Neural cell (in vitro differentiated cells): ENCODE results near the gene FRK. TPM values are rescaled to one million over a fixed set of nuclear protein-coding genes. Genes with fewer than 3 reads are reported as not detected.
"Not testable (repeated sequence)": the region's sequence is repeated elsewhere in the genome, so short reads cannot be mapped to it uniquely, and the experiment has no call there.

ENCODE experiments used
- H2AFZ ChIP-seq: fragments of 200-600, 300-800 bp; sonication (generic), shearing (Covaris generic); 2 replicates; pipeline ENCODE4 v1.6.0; 2014; ENCODE audit warnings: low read depth, mild to moderate bottlenecking, antibody characterized with exemption, low read length, moderate library complexity
- H3F3A ChIP-seq: fragments of 200-600 bp; shearing (Covaris generic); 2 replicates; pipeline ENCODE4 v1.6.1; 2016; ENCODE audit warnings: mild to moderate bottlenecking, moderate library complexity, mixed read lengths, antibody characterized with exemption, low read length; ENCODE audit not compliant: insufficient read depth, poor library complexity, severe bottlenecking
- H3K27ac ChIP-seq: fragments of 200-600, 300-800 bp; sonication (generic), shearing (Covaris generic); 2 replicates; pipeline ENCODE4 v1.5.1; 2014; ENCODE audit warnings: mild to moderate bottlenecking, low read length, moderate library complexity
- H3K27me3 ChIP-seq: fragments of 300-800, 200-600 bp; sonication (generic), shearing (Covaris generic); 2 replicates; pipeline ENCODE4 v1.6.0; 2014; ENCODE audit warnings: mild to moderate bottlenecking, low read depth, low read length, moderate library complexity; ENCODE audit not compliant: insufficient read depth
- H3K36me3 ChIP-seq: fragments of 300-800, 200-600 bp; sonication (generic), shearing (Covaris generic); 2 replicates; pipeline ENCODE4 v1.5.1; 2014; ENCODE audit warnings: mild to moderate bottlenecking, antibody characterized with exemption, low read length, moderate library complexity; ENCODE audit not compliant: insufficient read depth
- H3K4me2 ChIP-seq: fragments of 300-800, 200-600 bp; sonication (generic), shearing (Covaris generic); 2 replicates; pipeline ENCODE4 v1.6.0; 2014; ENCODE audit warnings: mild to moderate bottlenecking, low read length
- H3K4me3 ChIP-seq: fragments of 300-800, 200-600 bp; sonication (generic), shearing (Covaris generic); 2 replicates; pipeline ENCODE4 v1.5.1; 2014; ENCODE audit warnings: mild to moderate bottlenecking, low read length, moderate library complexity
- H3K79me2 ChIP-seq: fragments of 200-600 bp; shearing (Covaris generic); replicated peaks from 2 replicates; pipeline ENCODE4 v1.6.0; 2014; ENCODE audit warnings: mild to moderate bottlenecking, low read length, moderate library complexity; ENCODE audit not compliant: insufficient read depth
- H3K9ac ChIP-seq: fragments of 300-800, 200-600 bp; sonication (generic), shearing (Covaris generic); 2 replicates; pipeline ENCODE4 v1.6.1; 2016; ENCODE audit warnings: mild to moderate bottlenecking, low read length, mixed read lengths
- H3K9me2 ChIP-seq: fragments of 200-600 bp; shearing (Covaris generic); 2 replicates; pipeline ENCODE4 v1.6.1; 2016; ENCODE audit warnings: mild to moderate bottlenecking, low read length, mixed read lengths; ENCODE audit not compliant: insufficient read depth
- H3K9me3 ChIP-seq: fragments of 200-600, 300-800 bp; sonication (generic), shearing (Covaris generic); 2 replicates; pipeline ENCODE4 v1.6.1; 2016; ENCODE audit warnings: mild to moderate bottlenecking, mixed run types, low read length, moderate library complexity, mixed read lengths
- H4K20me1 ChIP-seq: fragments of 200-600 bp; shearing (Covaris generic); 2 replicates; pipeline ENCODE4 v1.6.1; 2016; ENCODE audit warnings: mild to moderate bottlenecking, mixed run types; ENCODE audit not compliant: insufficient read depth
- CTCF ChIP-seq: fragments of 450-650 bp; IDR thresholded peaks from 2 replicates; pipeline ENCODE4 v1.5.1; 2014; ENCODE audit warnings: antibody characterized with exemption, mild to moderate bottlenecking, moderate library complexity; ENCODE audit not compliant: poor library complexity, severe bottlenecking
- EP300 ChIP-seq: fragments of 450-650 bp; conservative IDR thresholded peaks from 2 replicates; pipeline ENCODE4 v1.6.1; 2014; ENCODE audit warnings: antibody characterized with exemption, mild to moderate bottlenecking, moderate library complexity; ENCODE audit not compliant: poor library complexity, severe bottlenecking
- EZH2 ChIP-seq: fragments of 200-600, 300-800 bp; shearing (Covaris generic), sonication (generic); IDR thresholded peaks from 2 replicates; pipeline ENCODE4 v1.6.1; 2014; ENCODE audit warnings: antibody characterized with exemption, low read length, borderline replicate concordance, mild to moderate bottlenecking; ENCODE audit not compliant: insufficient read depth, poor library complexity, severe bottlenecking
- MXI1 ChIP-seq: fragments of 450-650 bp; conservative IDR thresholded peaks from 2 replicates; pipeline ENCODE4 v1.6.1; 2014; ENCODE audit warnings: antibody characterized with exemption, mild to moderate bottlenecking; ENCODE audit not compliant: poor library complexity, severe bottlenecking
- POLR2AphosphoS5 ChIP-seq: IDR thresholded peaks from 2 replicates; pipeline ENCODE4 v1.6.1; 2012
- RAD21 ChIP-seq: fragments of 450-650 bp; conservative IDR thresholded peaks from 2 replicates; pipeline ENCODE4 v1.6.1; 2014; ENCODE audit warnings: antibody characterized with exemption, mild to moderate bottlenecking, moderate library complexity
- REST ChIP-seq: IDR thresholded peaks from 2 replicates; pipeline ENCODE4 v1.6.1; 2012; ENCODE audit warnings: borderline replicate concordance
- SMC3 ChIP-seq: fragments of 450-650 bp; conservative IDR thresholded peaks from 2 replicates; pipeline ENCODE4 v1.6.1; 2014; ENCODE audit warnings: antibody characterized with exemption, mild to moderate bottlenecking, moderate library complexity; ENCODE audit not compliant: poor library complexity
- TAF1 ChIP-seq: IDR thresholded peaks from 2 replicates; pipeline ENCODE4 v1.6.1; 2012; ENCODE audit warnings: low read depth
- polyA plus RNA-seq: library from polyadenylated mRNA; depleted of rRNA; stranded (reverse); fragments of >200 nt; gene quantifications from 2 replicates; pipeline ENCODE4 v1.2.3, GENCODE V29; 2014

Gene FRK
- polyA plus RNA-seq, 1 donor from 2014 or later, result not detected

- TF ChIP-seq TAF1, result no peak
Observed at GRCh38 chr6:115945812-115946211, 114.9 kb downstream of the FRK start (continued).

- Histone ChIP-seq H3K9me3 (no peaks in the 10 kb centered on the region), H2AFZ (no peak overlapping the region), H3K9ac (no peak overlapping the region), H3K79me2 (no peaks in the 10 kb centered on the region), H3K9me2 (no peaks in the 10 kb centered on the region), H3K27ac (no peak overlapping the region), H3K4me3 (no peak overlapping the region), H3F3A (no peaks in the 10 kb centered on the region), H3K4me2 (no peak overlapping the region), H3K36me3 (no peaks in the 10 kb centered on the region), H4K20me1 (no peaks in the 10 kb centered on the region), H3K27me3 (no peaks in the 10 kb centered on the region)
- TF ChIP-seq EZH2 (no peak), EP300 (no peak), RAD21 (no peak), CTCF (no peak), POLR2AphosphoS5 (no peak), TAF1 (no peak), SMC3 (no peak), MXI1 (no peak), REST (no peak)
Observed at GRCh38 chr6:115945306-115945705, 115.4 kb downstream of the FRK start.

- not testable (repeated sequence) for H3K4me3 ChIP-seq, H4K20me1 ChIP-seq, H3K9ac ChIP-seq, H3K9me3 ChIP-seq, H3K27ac ChIP-seq, H3K9me2 ChIP-seq, H3K4me2 ChIP-seq, H2AFZ ChIP-seq, H3K79me2 ChIP-seq, H3K27me3 ChIP-seq, H3F3A ChIP-seq, H3K36me3 ChIP-seq
Observed at GRCh38 chr6:115944829-115945228, 115.9 kb downstream of the FRK start.

- H3K4me3 ChIP-seq, H3K4me2 ChIP-seq, H2AFZ ChIP-seq, H3K79me2 ChIP-seq, H3F3A ChIP-seq, H3K9me3 ChIP-seq, H3K36me3 ChIP-seq, H4K20me1 ChIP-seq, H3K27me3 ChIP-seq, H3K9me2 ChIP-seq, H3K9ac ChIP-seq, H3K27ac ChIP-seq: not testable (repeated sequence)
Observed at GRCh38 chr6:115937502-115937901, 123.2 kb downstream of the FRK start.
